ENCODE results near the gene RHBDF2. TPM values are rescaled to one million over a fixed set of nuclear protein-coding genes. Genes with fewer than 3 reads are reported as not detected.

Gene RHBDF2
- total RNA-seq, 1 experiment from 2014 or later, result 5.1 TPM

DNA sequence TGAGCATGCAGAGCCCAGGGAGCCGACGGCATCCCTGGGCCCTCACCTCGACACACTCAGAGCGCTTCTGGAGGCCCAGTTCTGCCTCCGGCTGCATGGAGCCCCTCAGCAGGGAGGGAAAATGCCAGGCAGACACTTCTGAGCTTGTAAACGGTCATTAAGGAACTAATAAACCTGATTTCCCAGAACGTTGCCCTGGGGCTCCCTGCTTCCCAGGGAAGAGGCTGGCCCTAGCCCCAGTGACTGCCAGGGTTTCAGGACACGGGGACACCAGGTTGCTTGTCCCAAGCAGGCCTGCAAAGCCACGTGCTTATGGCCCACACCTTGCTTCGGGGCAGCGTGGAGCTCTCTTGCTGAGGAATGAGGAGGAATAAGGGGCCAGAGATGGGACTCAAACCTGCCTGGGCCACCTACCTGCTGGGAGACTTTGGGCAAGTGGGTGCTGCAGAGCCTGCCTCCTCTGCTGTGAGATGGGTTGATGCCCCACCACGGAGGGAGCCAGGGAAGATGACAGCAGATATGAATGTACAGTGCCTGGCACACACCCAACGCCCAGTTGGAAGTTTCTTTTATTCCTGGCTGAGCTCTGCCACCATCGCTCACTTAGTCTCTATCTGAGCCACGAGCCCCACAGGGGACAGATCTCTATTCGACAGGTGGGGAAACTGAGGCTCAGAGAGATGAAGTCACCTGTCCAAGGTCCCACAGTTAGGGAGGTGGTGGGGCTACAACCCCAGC, 5.4 kb downstream of the RHBDF2 start:
- no peaks in the 10 kb centered on the region for H3K9me2 ChIP-seq (replicated peaks; ENCODE audit: insufficient read depth, low read length)
- H3K4me1 ChIP-seq (ENCODE audit: low read length), result peaks cover 34% of the 10 kb centered on the region
- no peak overlapping the region for H2AFZ ChIP-seq (ENCODE audit: low read length)
- H3K4me2 ChIP-seq (ENCODE audit: low read depth, low read length, poor library complexity, severe bottlenecking), result no peak overlapping the region
- no peak overlapping the region for H3K4me3 ChIP-seq (ENCODE audit: low read length)
- H3K9ac ChIP-seq (ENCODE audit: low read length), result no peak overlapping the region
- H3K27ac ChIP-seq (ENCODE audit: low read length), result no peak overlapping the region
- no peak for DNase-seq
- H3K79me2 ChIP-seq (ENCODE audit: low read length), result no peaks in the 10 kb centered on the region
- no peaks in the 10 kb centered on the region for H3K9me3 ChIP-seq (ENCODE audit: low read length)
- H3K36me3 ChIP-seq (ENCODE audit: insufficient read depth, low read length), result no peaks in the 10 kb centered on the region
- H3K27me3 ChIP-seq (ENCODE audit: low read length), result no peaks in the 10 kb centered on the region
- peaks cover 13% of the 10 kb centered on the region; the same call in 1 of the 2 replicates for H4K20me1 ChIP-seq (ENCODE audit: insufficient read depth, low read depth, low read length)

DNA sequence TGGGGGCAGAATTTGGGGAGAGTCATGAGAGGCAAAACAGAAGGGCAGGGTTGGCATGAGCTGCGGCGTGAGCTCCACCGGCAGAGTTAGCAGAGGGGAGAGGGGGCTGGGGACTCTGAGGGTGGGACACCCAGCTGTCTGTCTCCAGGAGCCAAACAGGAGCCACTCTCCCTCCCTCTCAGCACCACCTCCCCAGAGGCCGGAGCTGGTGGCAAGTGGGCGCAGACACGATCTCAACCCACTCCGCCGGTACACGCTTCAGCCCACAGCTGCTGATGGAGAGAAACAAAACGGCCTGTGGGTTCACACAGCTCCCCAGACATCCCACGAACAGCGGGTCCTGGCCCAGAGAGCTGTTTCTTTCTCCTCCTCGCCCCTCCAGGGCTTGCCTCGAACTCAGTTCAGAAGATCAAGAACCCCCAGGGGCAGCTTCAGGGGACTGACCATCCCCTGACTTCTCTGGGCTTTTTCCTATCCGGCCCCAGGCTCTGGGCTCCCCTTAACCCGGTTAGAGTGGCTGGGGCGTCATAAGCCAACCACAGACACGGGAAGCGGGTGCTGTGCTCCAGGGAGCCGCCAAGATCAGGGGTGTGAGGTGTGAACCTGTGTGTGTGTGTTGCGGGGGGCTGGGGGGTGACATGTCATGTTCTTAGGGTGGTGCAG, 7.6 kb downstream of the RHBDF2 start:
- no peak for DNase-seq
- peaks cover 11% of the 10 kb centered on the region; the same call in 1 of the 2 replicates for H4K20me1 ChIP-seq (ENCODE audit: insufficient read depth, low read depth, low read length)
- H3K4me2 ChIP-seq (ENCODE audit: low read depth, low read length, poor library complexity, severe bottlenecking), result peak overlapping the region; percentile 36
- no peak overlapping the region for H3K4me3 ChIP-seq (ENCODE audit: low read length)
- no peaks in the 10 kb centered on the region for H3K9me3 ChIP-seq (ENCODE audit: low read length)
- no peaks in the 10 kb centered on the region for H3K27me3 ChIP-seq (ENCODE audit: low read length)
- H3K9ac ChIP-seq (ENCODE audit: low read length), result peak overlapping the region; percentile 30; the same call in 1 of the 2 replicates
- H2AFZ ChIP-seq (ENCODE audit: low read length), result no peak overlapping the region
- no peaks in the 10 kb centered on the region for H3K79me2 ChIP-seq (ENCODE audit: low read length)
- H3K9me2 ChIP-seq (replicated peaks; ENCODE audit: insufficient read depth, low read length), result no peaks in the 10 kb centered on the region
- no peak overlapping the region for H3K27ac ChIP-seq (ENCODE audit: low read length)
- H3K36me3 ChIP-seq (ENCODE audit: insufficient read depth, low read length), result no peaks in the 10 kb centered on the region
- H3K4me1 ChIP-seq (ENCODE audit: low read length), result peaks cover 19% of the 10 kb centered on the region

- DNase-seq, result no peak
- no peak overlapping the region for H3K27ac ChIP-seq (ENCODE audit: low read length)
Measured at GRCh38 chr17:76492989-76493501, 8.2 kb downstream of the RHBDF2 start.

DNA sequence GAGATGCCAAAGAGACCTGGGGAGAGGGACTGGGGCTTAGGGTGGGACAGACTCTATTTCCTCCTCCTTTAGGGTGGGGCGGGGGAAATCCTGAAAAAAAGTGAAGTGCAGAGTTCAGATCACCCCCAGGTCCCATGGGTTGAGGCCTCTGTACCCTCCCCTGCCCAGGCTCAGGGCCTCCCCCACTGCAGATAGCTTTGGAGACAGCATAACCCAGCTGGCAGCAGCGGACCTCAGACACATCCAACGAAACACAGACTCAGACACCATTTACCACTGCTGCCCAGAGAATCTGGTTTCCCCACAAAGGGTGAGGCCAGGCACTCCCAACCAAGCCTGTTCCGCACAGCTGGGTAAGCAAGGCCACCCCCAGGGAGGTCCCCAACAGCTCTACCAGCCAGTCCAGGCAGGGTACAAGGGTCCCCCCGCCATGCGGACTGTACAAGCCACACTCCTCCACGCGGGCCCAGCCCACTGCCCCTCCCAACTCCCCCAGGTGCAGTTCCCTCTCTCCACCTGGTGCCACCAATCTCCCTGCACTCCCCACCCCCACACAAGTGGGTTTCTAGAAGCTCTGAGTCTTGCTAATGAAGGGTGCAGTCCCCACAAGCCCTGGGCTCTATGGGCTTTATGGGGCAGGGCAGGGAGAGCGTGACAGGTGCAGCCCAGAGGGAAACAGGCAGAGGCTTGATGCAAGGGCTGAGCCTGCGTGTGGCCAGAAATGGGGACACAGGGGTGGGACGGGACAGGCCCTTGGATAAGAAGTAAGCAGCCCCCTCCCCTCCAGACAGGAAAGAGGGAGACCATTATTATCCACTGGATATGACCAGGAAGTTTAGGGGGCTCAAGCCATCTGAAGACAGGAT, 8.9 kb downstream of the RHBDF2 start:
- Histone ChIP-seq H3K4me3 (ENCODE audit: low read length) (no peak overlapping the region), H3K36me3 (ENCODE audit: insufficient read depth, low read length) (no peaks in the 10 kb centered on the region), H4K20me1 (ENCODE audit: insufficient read depth, low read depth, low read length) (peaks cover 11% of the 10 kb centered on the region; the same call in 1 of the 2 replicates), H3K9me2 (replicated peaks; ENCODE audit: insufficient read depth, low read length) (no peaks in the 10 kb centered on the region), H2AFZ (ENCODE audit: low read length) (no peak overlapping the region), H3K79me2 (ENCODE audit: low read length) (no peaks in the 10 kb centered on the region), H3K9me3 (ENCODE audit: low read length) (no peaks in the 10 kb centered on the region), H3K4me1 (ENCODE audit: low read length) (peaks cover 19% of the 10 kb centered on the region), H3K27me3 (ENCODE audit: low read length) (no peaks in the 10 kb centered on the region), H3K9ac (ENCODE audit: low read length) (peak overlapping the region; percentile 30), H3K4me2 (ENCODE audit: low read depth, low read length, poor library complexity, severe bottlenecking) (peak overlapping the region; percentile 36), H3K27ac (ENCODE audit: low read length) (no peak overlapping the region)
- no peak for DNase-seq

More at GRCh38 chr17:76492989-76493501, 8.2 kb downstream of the RHBDF2 start:
- no peak overlapping the region for H3K4me3 ChIP-seq (ENCODE audit: low read length)
- H3K9me3 ChIP-seq (ENCODE audit: low read length), result no peaks in the 10 kb centered on the region
- H3K4me2 ChIP-seq (ENCODE audit: low read depth, low read length, poor library complexity, severe bottlenecking), result peak overlapping the region; percentile 36
- no peak overlapping the region for H2AFZ ChIP-seq (ENCODE audit: low read length)
- H3K36me3 ChIP-seq (ENCODE audit: insufficient read depth, low read length), result no peaks in the 10 kb centered on the region
- no peaks in the 10 kb centered on the region for H3K79me2 ChIP-seq (ENCODE audit: low read length)
- H3K27me3 ChIP-seq (ENCODE audit: low read length), result no peaks in the 10 kb centered on the region
- peaks cover 19% of the 10 kb centered on the region for H3K4me1 ChIP-seq (ENCODE audit: low read length)
- H3K9ac ChIP-seq (ENCODE audit: low read length), result peak overlapping the region; percentile 30
- no peaks in the 10 kb centered on the region for H3K9me2 ChIP-seq (replicated peaks; ENCODE audit: insufficient read depth, low read length)
- peaks cover 11% of the 10 kb centered on the region; the same call in 1 of the 2 replicates for H4K20me1 ChIP-seq (ENCODE audit: insufficient read depth, low read depth, low read length)

DNA sequence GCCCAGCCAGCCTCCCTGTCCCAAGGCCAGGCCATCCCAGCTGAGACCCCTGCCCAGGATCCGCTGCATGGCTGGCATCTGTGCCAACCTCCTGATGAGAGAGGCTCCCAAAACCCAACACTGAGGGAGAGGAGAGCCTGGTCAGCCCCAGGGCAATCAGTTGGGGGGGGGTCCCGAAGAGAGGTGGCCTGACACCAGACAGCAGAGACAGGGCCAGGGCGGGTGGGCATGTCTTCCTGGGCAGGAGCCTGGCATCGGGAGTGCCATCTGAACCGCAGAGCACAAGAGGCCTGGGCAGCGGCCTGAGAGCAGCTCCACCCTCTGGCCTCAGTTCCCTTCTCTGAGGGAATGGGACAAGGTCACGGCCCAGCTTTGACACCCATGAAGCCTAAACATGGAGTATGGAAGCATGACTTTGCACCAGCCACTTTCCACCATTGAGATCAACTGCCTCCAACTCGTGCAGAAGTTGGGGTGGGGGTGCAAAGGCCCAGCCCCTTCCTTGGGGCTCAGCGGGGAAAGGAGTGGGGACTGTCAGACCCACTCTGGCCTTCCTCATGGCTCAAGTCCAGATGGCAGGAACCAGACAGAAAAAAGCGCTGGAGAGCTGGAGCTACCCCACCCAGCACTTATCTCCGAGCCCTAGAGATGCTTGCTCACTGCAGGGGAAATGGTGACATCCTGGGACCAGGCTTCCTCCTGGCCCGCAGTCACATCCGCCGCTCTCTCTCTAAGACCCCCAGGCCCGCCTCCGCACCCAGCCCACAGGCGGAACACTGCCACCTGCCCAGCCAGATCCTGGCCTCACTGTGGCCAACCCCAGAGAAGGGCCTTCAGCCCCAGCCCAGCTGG, 9.7 kb downstream of the RHBDF2 start:
- H3K27ac ChIP-seq (ENCODE audit: low read length), result no peak overlapping the region
- H3K27me3 ChIP-seq (ENCODE audit: low read length), result no peaks in the 10 kb centered on the region
- no peak overlapping the region for H3K9ac ChIP-seq (ENCODE audit: low read length)
- H3K4me2 ChIP-seq (ENCODE audit: low read depth, low read length, poor library complexity, severe bottlenecking), result no peak overlapping the region
- DNase-seq, result no peak
- H3K9me2 ChIP-seq (replicated peaks; ENCODE audit: insufficient read depth, low read length), result no peaks in the 10 kb centered on the region
- H3K9me3 ChIP-seq (ENCODE audit: low read length), result no peaks in the 10 kb centered on the region
- H2AFZ ChIP-seq (ENCODE audit: low read length), result no peak overlapping the region
- H3K79me2 ChIP-seq (ENCODE audit: low read length), result no peaks in the 10 kb centered on the region
- H4K20me1 ChIP-seq (ENCODE audit: insufficient read depth, low read depth, low read length), result peaks cover 11% of the 10 kb centered on the region; the same call in 1 of the 2 replicates
- peaks cover 19% of the 10 kb centered on the region for H3K4me1 ChIP-seq (ENCODE audit: low read length)
- H3K36me3 ChIP-seq (ENCODE audit: insufficient read depth, low read length), result no peaks in the 10 kb centered on the region
- no peak overlapping the region for H3K4me3 ChIP-seq (ENCODE audit: low read length)

GRCh38 chr17:76490112-76490710, 11.0 kb downstream of the RHBDF2 start:
- no peaks in the 10 kb centered on the region for H3K36me3 ChIP-seq (ENCODE audit: insufficient read depth, low read length)
- H3K4me1 ChIP-seq (ENCODE audit: low read length), result peaks cover 19% of the 10 kb centered on the region
- H3K79me2 ChIP-seq (ENCODE audit: low read length), result no peaks in the 10 kb centered on the region
- no peak overlapping the region for H3K9ac ChIP-seq (ENCODE audit: low read length)
- H3K9me3 ChIP-seq (ENCODE audit: low read length), result no peaks in the 10 kb centered on the region
- no peak for DNase-seq
- H4K20me1 ChIP-seq (ENCODE audit: insufficient read depth, low read depth, low read length), result peaks cover 3% of the 10 kb centered on the region; the same call in 1 of the 2 replicates
- no peak overlapping the region for H3K4me3 ChIP-seq (ENCODE audit: low read length)
- no peaks in the 10 kb centered on the region for H3K27me3 ChIP-seq (ENCODE audit: low read length)
- H3K9me2 ChIP-seq (replicated peaks; ENCODE audit: insufficient read depth, low read length), result no peaks in the 10 kb centered on the region
- H2AFZ ChIP-seq (ENCODE audit: low read length), result no peak overlapping the region
- H3K27ac ChIP-seq (ENCODE audit: low read length), result no peak overlapping the region
- H3K4me2 ChIP-seq (ENCODE audit: low read depth, low read length, poor library complexity, severe bottlenecking), result no peak overlapping the region

GRCh38 chr17:76487451-76488192, 13.6 kb downstream of the RHBDF2 start:
- no peaks in the 10 kb centered on the region for H3K9me3 ChIP-seq (ENCODE audit: low read length)
- no peaks in the 10 kb centered on the region for H3K79me2 ChIP-seq (ENCODE audit: low read length)
- no peak overlapping the region for H3K27ac ChIP-seq (ENCODE audit: low read length)
- H3K27me3 ChIP-seq (ENCODE audit: low read length), result no peaks in the 10 kb centered on the region
- peaks cover 12% of the 10 kb centered on the region for H3K4me1 ChIP-seq (ENCODE audit: low read length)
- H4K20me1 ChIP-seq (ENCODE audit: insufficient read depth, low read depth, low read length), result no peaks in the 10 kb centered on the region
- no peak overlapping the region for H3K9ac ChIP-seq (ENCODE audit: low read length)
- no peaks in the 10 kb centered on the region for H3K9me2 ChIP-seq (replicated peaks; ENCODE audit: insufficient read depth, low read length)
- no peak overlapping the region for H3K4me3 ChIP-seq (ENCODE audit: low read length)
- no peak overlapping the region for H2AFZ ChIP-seq (ENCODE audit: low read length)
- no peak overlapping the region for H3K4me2 ChIP-seq (ENCODE audit: low read depth, low read length, poor library complexity, severe bottlenecking)
- no peaks in the 10 kb centered on the region for H3K36me3 ChIP-seq (ENCODE audit: insufficient read depth, low read length)
- no peak for DNase-seq
